NCI-H1436 (cell line): Measurements from ENCODE around the gene CNDP2.

Source experiments
- DNase-seq: peaks from one replicate; lab custom pipeline; 2025; lab: John Stamatoyannopoulos, UW

CNDP2 gene

GRCh38 chr18:74571895-74572680 lies 75.9 kb downstream of the CNDP2 start:
- no peak for DNase-seq

GRCh38 chr18:74573053-74573452 lies 76.9 kb downstream of the CNDP2 start:
- no peak for DNase-seq
